Ovary (tissue), 9 donors: ENCODE data around the gene CEMIP. TPM values are rescaled to one million over a fixed set of nuclear protein-coding genes. Genes with fewer than 3 reads are reported as not detected.

ENCODE experiments used
- DNase-seq, 5 donors: peaks; one replicate each; pipeline ENCODE4 v3.0.0-alpha.2; 2019 to 2020
- H3K27ac ChIP-seq, 2 donors: fragments of 200-600 bp; one replicate each; pipeline versions ENCODE4 v1.5.1 to v1.8.0; 2019 to 2022
- H3K27me3 ChIP-seq: fragments of 200-600 bp; one replicate; pipeline ENCODE4 v1.8.0; 2022
- H3K36me3 ChIP-seq: fragments of 200-600 bp; sonication (generic); one replicate; pipeline ENCODE4 v1.5.1; 2019
- H3K4me1 ChIP-seq: one replicate; pipeline ENCODE4 v1.8.1; 2013; ENCODE audit warnings: mild to moderate bottlenecking, moderate library complexity; ENCODE audit not compliant: insufficient read depth
- H3K4me3 ChIP-seq: fragments of 200-600 bp; sonication (generic); one replicate; pipeline ENCODE4 v1.5.1; 2017
- H3K9me3 ChIP-seq, 2 donors: fragments of 200-600 bp in 1 of 2; sonication (generic) in 1 of 2; one replicate each; pipeline versions ENCODE4 v1.5.1 to v1.8.1; 2013 to 2019; ENCODE audit warnings: mild to moderate bottlenecking in 1 of 2, moderate library complexity in 1 of 2
- EP300 ChIP-seq: sonication (generic); formaldehyde crosslinking; IDR thresholded peaks from one replicate; pipeline ENCODE4 v1.6.1; 2017; ENCODE audit warnings: antibody characterized with exemption
- POLR2A ChIP-seq: fragments of 450-650 bp; IDR thresholded peaks from one replicate; pipeline ENCODE4 v1.6.1; 2017; ENCODE audit warnings: antibody characterized with exemption, mild to moderate bottlenecking, moderate library complexity
- WGBS, 3 donors: extraction: QIAGEN DNeasy Blood & Tissue Kit in 1 of 3; methylation state at CpG; one replicate each; pipeline versions ENCODE4 v1.1.5 to v1.1.7; 2013 to 2017; 5-methylcytosine and 5-hydroxymethylcytosine counted together
- intact Hi-C, 4 donors: fragments of 100-400 bp; cut with DNase I; formaldehyde crosslinking; loops; one replicate each; pipeline versions ENCODE4 v1.11.0 to v1.15.1; 2022 to 2023
- polyA plus RNA-seq, 2 donors: library from polyadenylated mRNA; stranded (reverse); fragments of 200-250 nt in 1 of 2; fragments of 350-450 nt in 1 of 2; fragmentation: Illumina TruSeq in 1 of 2; extraction: RNeasy Lipid Tissue Mini Kit (QIAGEN cat#74804) in 1 of 2; gene quantifications; one replicate each; pipeline ENCODE4 v1.2.3, GENCODE V29; 2013 to 2014
- total RNA-seq, 7 donors: library from RNA; depleted of rRNA in 2 of 7; stranded (reverse); fragments of >200 nt in 2 of 7; fragmentation: NEBNext Ultra II Directional in 3 of 7; extraction: Animal tissue kit (Norgen Biotek cat#: 25700) in 3 of 7; gene quantifications; one replicate each; pipeline versions ENCODE4 v1.1.0 to v1.2.4, GENCODE V29; 2016 to 2023
- TF ChIP-seq, protein P1 (sequence below), 3 donors: fragments of 450-650 bp in 2 of 3; fragments of 200-600 bp in 1 of 3; IDR thresholded peaks; one replicate each; pipeline versions ENCODE4 v1.5.1 to v1.8.0; 2016 to 2022; ENCODE audit warnings: antibody characterized with exemption in 3 of 3, mild to moderate bottlenecking in 1 of 3
- donor health status: DM: no; HTN: no; CAD: no; lungs with moderate emphysema.
- donor health status: DM: no; HTN: no; CAD: no.
- donor health status: Bipolar disorder and iron deficiency.
- donor health status: DM: yes; HTN: yes; CAD: no.
- donor health status: DM: no; HTN: no; CAD: no.
- donor health status: DM: yes; HTN: yes; CAD: no.

The CEMIP gene
- total and polyA plus RNA-seq, 9 donors = 2.2 to 12.3 (median 4.7) TPM

- no peaks in the 10 kb centered on the region for H3K9me3 ChIP-seq
These were observed 191.5 kb downstream of the CEMIP start for GRCh38 chr15:80970658-80971057.

GRCh38 chr15:80971143-80971542 lies 192.0 kb downstream of the CEMIP start:
- 53 to 62% (median 53%) methylated on average over 2 of the region's 2 CpGs for WGBS, 3 donors
- Histone ChIP-seq H3K9me3 (no peaks in the 10 kb centered on the region), H3K27me3 (no peaks in the 10 kb centered on the region), H3K36me3 (no peaks in the 10 kb centered on the region), H3K27ac (no peak overlapping the region), H3K4me1 (peaks cover 5% of the 10 kb centered on the region), H3K4me3 (no peak overlapping the region)
- intact Hi-C loops = loop anchor here in 2 of 4 donors (5.0 to 10.0 kb wide), 4 partner anchors 186 to 519 kb away; no protein-coding TSS in a partner anchor
- TF ChIP-seq POLR2A (no peak), EP300 (no peak)
- TF ChIP-seq, protein P1, sequence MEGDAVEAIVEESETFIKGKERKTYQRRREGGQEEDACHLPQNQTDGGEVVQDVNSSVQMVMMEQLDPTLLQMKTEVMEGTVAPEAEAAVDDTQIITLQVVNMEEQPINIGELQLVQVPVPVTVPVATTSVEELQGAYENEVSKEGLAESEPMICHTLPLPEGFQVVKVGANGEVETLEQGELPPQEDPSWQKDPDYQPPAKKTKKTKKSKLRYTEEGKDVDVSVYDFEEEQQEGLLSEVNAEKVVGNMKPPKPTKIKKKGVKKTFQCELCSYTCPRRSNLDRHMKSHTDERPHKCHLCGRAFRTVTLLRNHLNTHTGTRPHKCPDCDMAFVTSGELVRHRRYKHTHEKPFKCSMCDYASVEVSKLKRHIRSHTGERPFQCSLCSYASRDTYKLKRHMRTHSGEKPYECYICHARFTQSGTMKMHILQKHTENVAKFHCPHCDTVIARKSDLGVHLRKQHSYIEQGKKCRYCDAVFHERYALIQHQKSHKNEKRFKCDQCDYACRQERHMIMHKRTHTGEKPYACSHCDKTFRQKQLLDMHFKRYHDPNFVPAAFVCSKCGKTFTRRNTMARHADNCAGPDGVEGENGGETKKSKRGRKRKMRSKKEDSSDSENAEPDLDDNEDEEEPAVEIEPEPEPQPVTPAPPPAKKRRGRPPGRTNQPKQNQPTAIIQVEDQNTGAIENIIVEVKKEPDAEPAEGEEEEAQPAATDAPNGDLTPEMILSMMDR (IDR thresholded peaks at IDR 0.05) = no peak
- DNase-seq = no peak

More at GRCh38 chr15:80970658-80971057, 191.5 kb downstream of the CEMIP start:
- H3K4me1 ChIP-seq = peaks cover 5% of the 10 kb centered on the region
- H3K27ac ChIP-seq = no peak overlapping the region
- H3K27me3 ChIP-seq = no peaks in the 10 kb centered on the region
- no peak for DNase-seq
- no peak for TF ChIP-seq POLR2A
- no peak for TF ChIP-seq EP300
- TF ChIP-seq, protein P1 (IDR thresholded peaks at IDR 0.05) = no peak
- intact Hi-C loops = loop anchor here in 2 of 4 donors (5.0 to 10.0 kb wide), 4 partner anchors 186 to 518 kb away; no protein-coding TSS in a partner anchor
- no peaks in the 10 kb centered on the region for H3K36me3 ChIP-seq
- H3K4me3 ChIP-seq = no peak overlapping the region
- 92 to 94% (median 92%) methylated on average over 3 of the region's 3 CpGs for WGBS, 3 donors

- TF ChIP-seq POLR2A (no peak), EP300 (no peak)
- TF ChIP-seq, protein P1 (IDR thresholded peaks at IDR 0.05) = no peak
These were observed 193.1 kb downstream of the CEMIP start for GRCh38 chr15:80972276-80972675.

DNA sequence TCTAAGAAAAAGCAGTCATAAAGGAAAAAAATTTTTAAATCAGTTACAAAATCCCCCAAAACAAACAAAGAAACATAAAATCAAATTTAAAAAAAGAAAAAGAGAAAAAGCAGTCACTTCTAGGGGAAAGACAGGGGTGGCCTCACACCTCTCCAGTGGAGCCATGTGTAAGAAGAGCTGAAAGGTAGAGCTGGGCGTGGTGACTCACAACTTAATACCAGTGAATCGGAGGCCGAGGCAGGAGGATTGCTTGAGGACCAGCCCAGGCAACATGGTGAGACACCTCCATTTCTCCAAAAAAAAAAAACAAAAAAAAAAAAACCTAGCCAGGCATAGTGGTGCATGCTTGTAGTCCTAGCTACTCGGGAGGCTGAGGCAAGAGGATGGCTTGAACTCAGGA lies 195.7 kb downstream of the CEMIP start:
- no peak overlapping the region for H3K4me3 ChIP-seq
- H3K36me3 ChIP-seq = no peaks in the 10 kb centered on the region
- TF ChIP-seq, protein P1 (IDR thresholded peaks at IDR 0.05) = no peak
- TF ChIP-seq POLR2A (no peak), EP300 (no peak)
- intact Hi-C loops = loop anchor here in 2 of 4 donors (5.0 to 10.0 kb wide), 5 partner anchors 190 to 523 kb away; no protein-coding TSS in a partner anchor
- WGBS, 3 donors = 92 to 98% (median 98%) methylated on average over 4 of the region's 4 CpGs
- no peak overlapping the region for H3K27ac ChIP-seq
- no peaks in the 10 kb centered on the region for H3K9me3 ChIP-seq
- no peak for DNase-seq
- peaks cover 2% of the 10 kb centered on the region for H3K4me1 ChIP-seq
- H3K27me3 ChIP-seq = no peaks in the 10 kb centered on the region

More at GRCh38 chr15:80972276-80972675, 193.1 kb downstream of the CEMIP start:
- Histone ChIP-seq H3K4me1 (peaks cover 4% of the 10 kb centered on the region), H3K27me3 (no peaks in the 10 kb centered on the region), H3K9me3 (no peaks in the 10 kb centered on the region), H3K36me3 (no peaks in the 10 kb centered on the region), H3K4me3 (no peak overlapping the region), H3K27ac (no peak overlapping the region)
- WGBS, 3 donors = 88 to 93% (median 88%) methylated on average over 3 of the region's 3 CpGs
- no peak for DNase-seq
- intact Hi-C loops = loop anchor here in 2 of 4 donors (5.0 to 10.0 kb wide), 4 partner anchors 187 to 520 kb away; no protein-coding TSS in a partner anchor
